ENCODE data around the gene FTCD.

Gene FTCD

DNA sequence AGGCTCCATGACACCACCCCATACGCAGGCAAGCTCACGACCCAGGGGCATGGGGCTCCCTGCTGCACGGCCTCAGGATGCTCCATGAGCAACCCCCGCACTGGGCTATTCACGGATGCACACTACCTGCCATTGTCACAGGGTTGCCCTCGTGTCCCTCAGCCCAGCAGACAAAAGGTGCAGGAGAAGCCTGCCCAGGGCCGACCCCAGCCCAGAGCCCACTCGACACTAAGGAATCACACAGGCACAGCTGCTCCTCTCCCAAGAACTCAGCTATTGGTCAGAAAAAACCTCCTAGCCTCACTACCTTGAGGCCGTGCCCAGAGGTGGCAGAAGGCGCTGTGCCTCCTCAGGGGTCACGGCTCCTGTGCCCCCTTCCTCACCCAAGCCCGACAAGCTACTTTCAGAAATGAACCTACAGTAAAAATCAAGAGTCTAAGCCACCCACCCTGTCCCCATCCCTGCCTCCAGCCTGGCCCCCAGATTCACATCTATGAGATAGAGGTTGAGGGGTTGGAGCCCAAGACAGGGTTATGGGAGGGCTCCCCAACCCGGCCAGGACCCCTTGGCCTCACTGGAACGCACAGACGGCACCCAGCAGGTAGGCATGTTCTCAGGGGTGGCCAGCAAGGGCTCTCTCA is 35.2 kb upstream of the FTCD start:
- TF ChIP-seq, protein P1, sequence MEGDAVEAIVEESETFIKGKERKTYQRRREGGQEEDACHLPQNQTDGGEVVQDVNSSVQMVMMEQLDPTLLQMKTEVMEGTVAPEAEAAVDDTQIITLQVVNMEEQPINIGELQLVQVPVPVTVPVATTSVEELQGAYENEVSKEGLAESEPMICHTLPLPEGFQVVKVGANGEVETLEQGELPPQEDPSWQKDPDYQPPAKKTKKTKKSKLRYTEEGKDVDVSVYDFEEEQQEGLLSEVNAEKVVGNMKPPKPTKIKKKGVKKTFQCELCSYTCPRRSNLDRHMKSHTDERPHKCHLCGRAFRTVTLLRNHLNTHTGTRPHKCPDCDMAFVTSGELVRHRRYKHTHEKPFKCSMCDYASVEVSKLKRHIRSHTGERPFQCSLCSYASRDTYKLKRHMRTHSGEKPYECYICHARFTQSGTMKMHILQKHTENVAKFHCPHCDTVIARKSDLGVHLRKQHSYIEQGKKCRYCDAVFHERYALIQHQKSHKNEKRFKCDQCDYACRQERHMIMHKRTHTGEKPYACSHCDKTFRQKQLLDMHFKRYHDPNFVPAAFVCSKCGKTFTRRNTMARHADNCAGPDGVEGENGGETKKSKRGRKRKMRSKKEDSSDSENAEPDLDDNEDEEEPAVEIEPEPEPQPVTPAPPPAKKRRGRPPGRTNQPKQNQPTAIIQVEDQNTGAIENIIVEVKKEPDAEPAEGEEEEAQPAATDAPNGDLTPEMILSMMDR (IDR thresholded peaks at IDR 0.05; ENCODE audit: control insufficient read depth, insufficient read depth, low read depth, low read length, missing control alignments), result no peak
- DNase-seq (ENCODE audit: low read depth), result no peak
- H3K4me3 ChIP-seq (ENCODE audit: control insufficient read depth, low read depth, low read length), result no peak overlapping the region

DNA sequence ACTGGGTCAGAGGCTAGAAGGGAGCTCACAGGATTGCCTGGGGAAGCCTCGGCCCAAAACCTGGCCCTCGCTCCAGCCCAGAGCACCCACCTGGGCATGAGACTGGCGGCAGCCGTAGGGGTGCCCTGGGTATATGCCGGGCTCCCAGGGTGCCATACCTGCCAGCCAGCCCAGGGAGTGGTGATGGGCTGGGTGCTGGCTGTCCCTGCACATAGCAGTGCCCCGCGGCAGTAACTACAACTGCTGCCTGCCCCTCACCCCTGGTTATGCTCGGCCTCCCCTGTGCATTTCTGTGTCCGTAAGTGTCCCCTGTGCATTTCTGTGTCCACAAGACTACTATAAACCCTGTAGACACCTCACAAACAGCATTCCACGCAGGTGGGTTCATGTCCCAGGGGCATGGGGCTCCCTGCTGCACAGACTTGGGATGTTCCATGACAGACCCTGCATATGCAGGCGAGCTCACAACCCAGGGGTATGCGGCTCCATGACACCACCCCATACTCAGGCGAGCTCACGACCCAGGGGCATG is 34.6 kb upstream of the FTCD start:
- TF ChIP-seq, protein P1 (IDR thresholded peaks at IDR 0.05; ENCODE audit: control insufficient read depth, insufficient read depth, low read depth, low read length, missing control alignments), result no peak
- no peak for DNase-seq (ENCODE audit: low read depth)
- no peak overlapping the region for H3K4me3 ChIP-seq (ENCODE audit: control insufficient read depth, low read depth, low read length)

DNA sequence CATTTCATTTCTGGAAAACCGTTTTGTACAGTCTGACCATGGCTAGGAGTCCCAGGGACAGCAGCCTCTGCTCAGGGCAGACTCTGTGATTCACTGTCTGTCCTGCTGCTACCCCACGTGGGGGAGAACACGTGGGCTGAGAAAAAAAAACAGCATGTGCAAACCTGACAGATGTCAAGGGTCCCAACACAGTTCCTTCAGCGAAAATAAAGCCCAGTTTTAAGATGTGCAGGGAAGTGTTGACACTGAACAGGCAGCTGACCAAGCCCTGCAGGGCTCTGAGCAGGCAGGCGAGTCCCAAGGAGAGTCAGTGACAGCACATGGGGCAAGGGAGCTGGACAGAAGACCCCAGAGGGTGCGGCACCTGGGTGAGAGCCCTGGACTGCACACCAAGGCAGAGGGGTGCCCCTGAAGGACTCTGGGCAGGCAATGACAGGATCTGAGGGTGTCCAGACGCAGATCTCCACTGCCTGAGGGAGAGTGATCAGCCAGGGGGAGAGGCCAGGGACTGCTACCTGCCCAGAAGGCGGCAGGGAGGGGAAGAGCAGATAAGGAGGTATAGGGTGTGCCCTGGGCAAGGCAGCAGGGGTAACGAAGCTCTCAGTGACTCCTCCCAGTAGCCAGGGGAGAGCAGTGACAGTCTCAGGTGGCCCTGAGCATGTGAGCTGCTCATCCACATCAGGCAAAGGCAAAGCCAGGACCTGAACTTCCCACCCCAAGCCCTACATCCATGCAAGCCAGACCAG is 34.0 kb upstream of the FTCD start:
- DNase-seq (ENCODE audit: low read depth), result no peak
- TF ChIP-seq, protein P1 (IDR thresholded peaks at IDR 0.05; ENCODE audit: control insufficient read depth, insufficient read depth, low read depth, low read length, missing control alignments), result no peak
- H3K4me3 ChIP-seq (ENCODE audit: control insufficient read depth, low read depth, low read length), result no peak overlapping the region

DNA sequence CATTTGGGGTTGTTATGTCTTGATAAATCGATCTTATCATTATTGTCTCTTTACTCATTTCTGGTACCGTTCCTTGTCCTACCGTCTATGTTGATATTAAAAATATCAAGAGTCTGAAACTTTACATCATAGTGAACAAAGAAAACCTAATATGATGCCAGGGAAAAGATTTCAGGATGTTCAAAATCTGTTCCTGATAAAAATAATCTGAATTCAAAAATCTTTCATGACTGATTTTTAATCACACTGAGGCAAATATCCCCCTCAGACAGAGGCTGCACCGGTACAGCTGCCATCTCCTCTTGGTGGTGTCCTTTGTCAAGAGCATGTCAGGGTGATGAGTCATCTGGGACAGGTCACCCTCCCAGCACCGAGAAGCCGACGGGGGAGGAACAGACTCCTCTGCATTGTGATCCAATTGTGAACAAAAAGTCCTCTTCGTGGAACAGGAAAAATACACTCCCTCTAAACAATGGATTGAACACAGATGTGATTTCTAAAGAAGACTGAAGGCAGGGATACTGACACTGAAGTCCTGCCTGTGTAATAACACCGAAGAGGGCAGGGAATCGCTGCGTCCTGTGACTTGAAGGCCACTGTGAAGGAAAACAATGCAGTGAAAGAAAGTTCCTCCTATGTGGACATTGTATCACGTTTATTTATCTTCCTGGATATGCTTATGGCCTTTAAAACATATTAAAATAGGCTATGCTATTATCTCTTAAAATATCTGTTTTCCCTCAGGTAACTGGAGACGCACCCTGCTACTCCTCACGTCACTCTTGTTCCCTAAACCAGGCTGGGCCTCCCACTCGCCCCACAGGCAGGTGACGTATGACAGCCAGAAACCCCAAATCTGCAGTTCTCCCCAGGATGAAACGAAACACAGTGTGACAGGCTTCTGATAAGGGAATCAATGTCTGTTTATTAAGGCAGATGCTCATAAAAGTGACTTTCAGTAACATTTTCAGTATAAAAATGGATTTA is 33.1 kb upstream of the FTCD start:
- no peak for DNase-seq (ENCODE audit: low read depth)
- TF ChIP-seq, protein P1 (IDR thresholded peaks at IDR 0.05; ENCODE audit: control insufficient read depth, insufficient read depth, low read depth, low read length, missing control alignments), result no peak
- H3K4me3 ChIP-seq (ENCODE audit: control insufficient read depth, low read depth, low read length), result no peak overlapping the region

DNA sequence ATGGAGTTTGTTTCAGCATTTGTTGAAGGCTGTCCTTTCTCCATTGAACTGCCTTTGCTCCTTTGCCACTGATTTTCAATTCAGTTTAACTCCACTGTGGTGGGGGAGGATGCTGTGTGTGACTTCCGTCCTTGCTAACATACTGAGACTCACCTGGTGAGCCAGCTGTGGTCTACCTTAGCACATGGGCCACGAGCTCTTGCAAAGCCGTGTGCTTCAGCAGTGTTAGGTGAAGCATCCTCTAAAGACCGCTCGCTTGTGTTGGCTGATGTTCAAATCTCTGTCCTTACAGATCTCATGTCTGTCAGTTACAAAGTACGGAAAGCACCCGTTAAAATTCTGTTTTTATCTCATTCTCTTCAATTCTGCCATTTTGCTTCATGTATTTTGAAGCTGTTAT is 32.4 kb upstream of the FTCD start:
- H3K4me3 ChIP-seq (ENCODE audit: control insufficient read depth, low read depth, low read length), result no peak overlapping the region
- DNase-seq (ENCODE audit: low read depth), result no peak
- TF ChIP-seq, protein P1 (IDR thresholded peaks at IDR 0.05; ENCODE audit: control insufficient read depth, insufficient read depth, low read depth, low read length, missing control alignments), result no peak

DNA sequence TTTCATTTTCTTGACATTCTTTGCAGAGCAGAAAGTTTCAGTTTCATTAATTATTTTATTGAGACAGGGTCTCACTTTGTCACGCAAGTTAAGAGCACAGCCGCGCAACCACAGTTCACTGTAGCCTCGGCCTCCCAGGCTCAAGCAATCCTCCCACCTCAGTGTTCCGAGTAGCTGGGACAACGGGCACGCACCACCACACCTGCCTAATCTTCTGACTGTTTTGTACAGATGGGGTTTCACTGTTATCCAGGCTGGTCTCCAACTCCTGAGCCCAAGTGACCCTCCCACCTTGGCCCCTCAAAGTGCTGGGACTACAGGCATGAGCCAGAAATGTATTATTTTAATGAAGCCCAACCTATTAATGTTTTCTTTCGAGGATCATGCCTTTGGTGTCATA is 31.9 kb upstream of the FTCD start:
- TF ChIP-seq, protein P1 (IDR thresholded peaks at IDR 0.05; ENCODE audit: control insufficient read depth, insufficient read depth, low read depth, low read length, missing control alignments), result no peak
- DNase-seq (ENCODE audit: low read depth), result no peak
- H3K4me3 ChIP-seq (ENCODE audit: control insufficient read depth, low read depth, low read length), result no peak overlapping the region
